Epithelial cell of esophagus (primary cell): ENCODE data around the gene ARID1A.

Source experiments
- DNase-seq: peaks from one replicate; pipeline ENCODE4 v3.0.0; 2010; ENCODE audit warnings: low read depth
- H3K4me3 ChIP-seq: 2 replicates; pipeline ENCODE4 v1.5.1; 2011; ENCODE audit warnings: mild to moderate bottlenecking, low read length, control low read depth
- TF ChIP-seq, protein P1 (sequence below): IDR thresholded peaks from 2 replicates; pipeline ENCODE4 v1.5.1; 2011; ENCODE audit warnings: low read depth, mild to moderate bottlenecking, low read length, control low read depth, inconsistent platforms; ENCODE audit not compliant: insufficient read depth; ENCODE audit errors: missing control alignments

ARID1A gene

DNA sequence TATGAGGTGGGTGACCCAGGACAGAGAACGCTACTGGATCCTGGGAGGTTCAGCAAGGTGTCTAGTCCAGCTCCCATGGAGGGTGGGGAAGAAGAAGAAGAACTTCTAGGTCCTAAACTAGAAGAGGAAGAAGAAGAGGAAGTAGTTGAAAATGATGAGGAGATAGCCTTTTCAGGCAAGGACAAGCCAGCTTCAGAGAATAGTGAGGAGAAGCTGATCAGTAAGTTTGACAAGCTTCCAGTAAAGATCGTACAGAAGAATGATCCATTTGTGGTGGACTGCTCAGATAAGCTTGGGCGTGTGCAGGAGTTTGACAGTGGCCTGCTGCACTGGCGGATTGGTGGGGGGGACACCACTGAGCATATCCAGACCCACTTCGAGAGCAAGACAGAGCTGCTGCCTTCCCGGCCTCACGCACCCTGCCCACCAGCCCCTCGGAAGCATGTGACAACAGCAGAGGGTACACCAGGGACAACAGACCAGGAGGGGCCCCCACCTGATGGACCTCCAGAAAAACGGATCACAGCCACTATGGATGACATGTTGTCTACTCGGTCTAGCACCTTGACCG lies 83.4 kb downstream of the ARID1A start:
- no peak overlapping the region for H3K4me3 ChIP-seq
- TF ChIP-seq, protein P1, sequence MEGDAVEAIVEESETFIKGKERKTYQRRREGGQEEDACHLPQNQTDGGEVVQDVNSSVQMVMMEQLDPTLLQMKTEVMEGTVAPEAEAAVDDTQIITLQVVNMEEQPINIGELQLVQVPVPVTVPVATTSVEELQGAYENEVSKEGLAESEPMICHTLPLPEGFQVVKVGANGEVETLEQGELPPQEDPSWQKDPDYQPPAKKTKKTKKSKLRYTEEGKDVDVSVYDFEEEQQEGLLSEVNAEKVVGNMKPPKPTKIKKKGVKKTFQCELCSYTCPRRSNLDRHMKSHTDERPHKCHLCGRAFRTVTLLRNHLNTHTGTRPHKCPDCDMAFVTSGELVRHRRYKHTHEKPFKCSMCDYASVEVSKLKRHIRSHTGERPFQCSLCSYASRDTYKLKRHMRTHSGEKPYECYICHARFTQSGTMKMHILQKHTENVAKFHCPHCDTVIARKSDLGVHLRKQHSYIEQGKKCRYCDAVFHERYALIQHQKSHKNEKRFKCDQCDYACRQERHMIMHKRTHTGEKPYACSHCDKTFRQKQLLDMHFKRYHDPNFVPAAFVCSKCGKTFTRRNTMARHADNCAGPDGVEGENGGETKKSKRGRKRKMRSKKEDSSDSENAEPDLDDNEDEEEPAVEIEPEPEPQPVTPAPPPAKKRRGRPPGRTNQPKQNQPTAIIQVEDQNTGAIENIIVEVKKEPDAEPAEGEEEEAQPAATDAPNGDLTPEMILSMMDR = no peak
- DNase-seq = no peak

DNA sequence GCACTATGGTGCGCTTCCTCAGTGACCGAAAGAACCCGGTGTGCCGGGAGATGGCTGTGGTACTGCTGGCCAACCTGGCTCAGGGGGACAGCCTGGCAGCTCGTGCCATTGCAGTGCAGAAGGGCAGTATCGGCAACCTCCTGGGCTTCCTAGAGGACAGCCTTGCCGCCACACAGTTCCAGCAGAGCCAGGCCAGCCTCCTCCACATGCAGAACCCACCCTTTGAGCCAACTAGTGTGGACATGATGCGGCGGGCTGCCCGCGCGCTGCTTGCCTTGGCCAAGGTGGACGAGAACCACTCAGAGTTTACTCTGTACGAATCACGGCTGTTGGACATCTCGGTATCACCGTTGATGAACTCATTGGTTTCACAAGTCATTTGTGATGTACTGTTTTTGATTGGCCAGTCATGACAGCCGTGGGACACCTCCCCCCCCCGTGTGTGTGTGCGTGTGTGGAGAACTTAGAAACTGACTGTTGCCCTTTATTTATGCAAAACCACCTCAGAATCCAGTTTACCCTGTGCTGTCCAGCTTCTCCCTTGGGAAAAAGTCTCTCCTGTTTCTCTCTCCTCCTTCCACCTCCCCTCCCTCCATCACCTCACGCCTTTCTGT lies 84.6 kb downstream of the ARID1A start:
- TF ChIP-seq, protein P1 = no peak
- H3K4me3 ChIP-seq = no peak overlapping the region
- peak; percentile 15 for DNase-seq

DNA sequence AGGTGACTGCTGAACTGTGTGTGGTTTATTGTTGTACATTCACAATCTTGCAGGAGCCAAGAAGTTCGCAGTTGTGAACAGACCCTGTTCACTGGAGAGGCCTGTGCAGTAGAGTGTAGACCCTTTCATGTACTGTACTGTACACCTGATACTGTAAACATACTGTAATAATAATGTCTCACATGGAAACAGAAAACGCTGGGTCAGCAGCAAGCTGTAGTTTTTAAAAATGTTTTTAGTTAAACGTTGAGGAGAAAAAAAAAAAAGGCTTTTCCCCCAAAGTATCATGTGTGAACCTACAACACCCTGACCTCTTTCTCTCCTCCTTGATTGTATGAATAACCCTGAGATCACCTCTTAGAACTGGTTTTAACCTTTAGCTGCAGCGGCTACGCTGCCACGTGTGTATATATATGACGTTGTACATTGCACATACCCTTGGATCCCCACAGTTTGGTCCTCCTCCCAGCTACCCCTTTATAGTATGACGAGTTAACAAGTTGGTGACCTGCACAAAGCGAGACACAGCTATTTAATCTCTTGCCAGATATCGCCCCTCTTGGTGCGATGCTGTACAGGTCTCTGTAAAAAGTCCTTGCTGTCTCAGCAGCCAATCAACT lies 85.5 kb downstream of the ARID1A start:
- H3K4me3 ChIP-seq = no peak overlapping the region
- no peak for DNase-seq
- TF ChIP-seq, protein P1 = no peak

DNA sequence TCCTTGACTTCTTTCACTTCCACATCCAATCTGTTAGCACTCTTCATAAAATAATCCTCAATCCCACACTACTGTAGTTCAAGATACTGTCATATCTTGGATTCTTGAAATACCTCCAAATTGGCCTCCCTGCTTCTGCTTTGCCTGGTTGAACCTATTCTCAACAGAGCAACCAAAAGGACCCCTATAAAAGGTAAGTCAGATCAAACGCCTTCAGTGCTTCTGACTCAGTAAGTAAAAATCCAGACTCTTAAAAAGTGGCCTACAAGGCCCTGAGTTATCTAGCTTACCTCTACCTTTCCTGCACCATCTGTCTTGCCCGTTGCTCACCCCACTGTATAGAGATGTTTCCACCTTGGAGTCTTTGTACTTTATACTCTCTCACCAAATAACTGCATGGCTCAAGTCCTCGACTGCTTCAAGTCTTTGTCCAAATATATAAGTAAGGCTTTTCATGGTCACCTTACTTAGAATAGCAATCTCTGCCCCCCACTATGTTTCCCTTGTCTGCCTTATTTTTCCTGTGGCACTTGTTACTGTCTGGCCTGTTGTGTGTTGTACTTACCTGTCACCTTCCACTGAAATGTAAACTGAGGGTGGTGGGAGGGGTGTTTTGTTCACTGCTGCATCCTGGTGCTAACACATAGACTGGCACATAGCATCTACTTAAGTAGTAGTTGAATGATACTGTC lies 86.9 kb downstream of the ARID1A start:
- H3K4me3 ChIP-seq = no peak overlapping the region
- TF ChIP-seq, protein P1 = no peak
- DNase-seq = no peak

DNA sequence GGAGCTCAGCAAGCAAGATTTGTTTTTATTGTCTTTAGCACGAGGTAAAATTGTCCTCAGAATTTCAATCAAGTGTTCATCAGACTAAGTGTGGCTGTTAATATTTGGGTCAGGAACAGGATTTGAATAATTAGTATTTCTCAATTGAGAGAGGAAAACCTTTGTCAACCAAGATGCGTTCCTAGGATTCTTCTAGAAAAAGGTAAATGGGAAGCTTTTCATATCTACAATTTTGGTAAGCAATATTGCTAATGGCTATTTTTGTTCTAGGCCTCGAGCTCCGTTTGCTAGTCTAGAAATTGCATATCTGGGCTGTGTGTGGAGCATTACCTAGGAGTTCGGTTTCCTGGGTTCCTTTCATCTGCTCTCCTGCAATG lies 87.8 kb downstream of the ARID1A start:
- TF ChIP-seq, protein P1 = no peak
- DNase-seq = no peak
- H3K4me3 ChIP-seq = no peak overlapping the region

DNA sequence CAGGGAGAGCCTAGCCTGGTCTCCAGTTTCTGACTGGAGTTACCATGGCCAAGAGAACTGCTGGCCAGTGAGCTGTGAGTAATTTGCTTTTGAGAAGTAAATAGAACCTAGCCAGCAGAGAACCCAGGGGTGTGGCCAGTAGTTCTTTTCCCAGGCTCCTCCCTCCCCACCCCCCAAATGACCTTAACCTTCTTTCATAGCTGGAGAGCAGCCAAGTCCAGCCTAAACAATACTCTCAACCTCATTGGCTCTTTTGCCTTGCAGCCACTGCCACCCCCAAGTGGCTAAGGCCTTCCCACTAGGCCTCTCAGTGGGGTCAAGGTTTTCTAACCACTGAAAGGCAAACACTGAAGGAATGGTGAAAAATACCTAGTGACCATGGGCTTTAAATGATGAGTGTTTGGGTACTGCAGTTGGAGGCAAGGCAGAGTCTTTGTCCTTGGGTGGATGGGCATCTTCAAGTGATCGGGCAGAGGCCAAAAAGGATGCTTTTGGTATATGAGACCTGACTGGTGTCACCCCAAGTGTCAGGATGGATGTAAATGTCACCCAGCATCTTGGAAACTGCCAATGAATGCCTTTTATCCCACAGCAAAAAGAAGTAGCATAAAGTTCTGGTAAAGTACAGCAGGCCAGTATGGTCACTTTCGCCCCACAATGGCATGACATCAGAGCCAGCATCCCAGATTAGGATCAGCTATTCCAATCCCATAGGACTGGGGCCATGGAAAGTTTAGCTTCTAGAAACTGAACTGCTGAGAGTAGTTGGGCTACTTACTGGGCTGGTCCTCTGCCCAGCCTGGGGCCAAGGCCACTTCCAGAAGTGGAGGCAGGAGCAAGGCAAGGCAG lies 88.4 kb downstream of the ARID1A start:
- peak; percentile 40 for DNase-seq
- H3K4me3 ChIP-seq = no peak overlapping the region
- TF ChIP-seq, protein P1 = no peak
